H1 (cell line): ENCODE data around the gene ATXN3. TPM values are rescaled to one million over a fixed set of nuclear protein-coding genes. Genes with fewer than 3 reads are reported as not detected.

Experiments used
- CTCF ChIA-PET: fragments of 300-600 bp; sonication (Branson Sonifier 250); formaldehyde crosslinking; loops from one replicate; lab custom pipeline; 2021; ENCODE audit not compliant: partially characterized antibody; lab: Charles Lee
- POLR2A ChIA-PET: fragments of 300-600 bp; sonication (Branson Sonifier 250); formaldehyde crosslinking; loops from one replicate; lab custom pipeline; 2021; ENCODE audit warnings: inconsistent platforms; ENCODE audit not compliant: partially characterized antibody; lab: Charles Lee
- DNase-seq, 2 experiments: peaks; one replicate each; pipeline versions ENCODE4 v3.0.0 to v3.0.0-alpha.2; 2010 to 2022; ENCODE audit warnings: low spot score in 2 of 2, low read depth in 1 of 2, mixed read lengths in 1 of 2
- FAIRE-seq: peaks from 2 replicates; lab custom pipeline; 2011; peaks lifted over from hg19 to GRCh38; lab: Jason Lieb, UNC
- H2AFZ ChIP-seq: 2 replicates; pipeline ENCODE4 v1.8.1; 2012; ENCODE audit warnings: low read length, inconsistent platforms
- H2AK5ac ChIP-seq: 2 replicates; pipeline ENCODE4 v1.6.1; 2013; ENCODE audit warnings: low read depth, low read length
- H2BK120ac ChIP-seq: replicated peaks from 2 replicates; pipeline ENCODE3; 2013; ENCODE audit warnings: low read depth, low read length, inconsistent platforms
- H2BK12ac ChIP-seq: 2 replicates; pipeline ENCODE4 v1.6.1; 2013; ENCODE audit warnings: low read depth, low read length
- H2BK15ac ChIP-seq: 2 replicates; pipeline ENCODE4 v1.6.1; 2013; ENCODE audit warnings: low read length
- H2BK20ac ChIP-seq: 2 replicates; pipeline ENCODE4 v1.6.1; 2013; ENCODE audit warnings: low read length
- H2BK5ac ChIP-seq: 2 replicates; pipeline ENCODE4 v1.6.1; 2013; ENCODE audit warnings: low read depth, low read length
- H3K14ac ChIP-seq: 2 replicates; pipeline ENCODE4 v1.6.1; 2013; ENCODE audit warnings: inconsistent platforms; ENCODE audit not compliant: insufficient read length
- H3K18ac ChIP-seq: 2 replicates; pipeline ENCODE4 v1.6.1; 2013; ENCODE audit warnings: low read length; ENCODE audit errors: extremely low read depth
- H3K23ac ChIP-seq: 2 replicates; pipeline ENCODE4 v1.6.1; 2013; ENCODE audit warnings: inconsistent platforms; ENCODE audit not compliant: insufficient read length
- H3K23me2 ChIP-seq: 2 replicates; pipeline ENCODE4 v1.6.1; 2013; ENCODE audit warnings: low read depth, low read length
- H3K27ac ChIP-seq: 2 replicates; pipeline ENCODE4 v1.6.1; 2011; ENCODE audit warnings: low read depth, low read length, inconsistent platforms
- H3K27me3 ChIP-seq, 4 experiments: replicated peaks in 1 of 4; 1 replicate in 1 of 4; 2 replicates in 3 of 4; pipeline versions ENCODE4 v1.6.1 to v1.8.1; 2011 to 2013; ENCODE audit warnings: low read length in 3 of 4, mild to moderate bottlenecking in 3 of 4, inconsistent platforms in 2 of 4, mixed read lengths in 2 of 4, moderate library complexity in 1 of 4; ENCODE audit not compliant: control insufficient read depth in 3 of 4, insufficient read depth in 3 of 4; ENCODE audit errors: extremely low read depth in 1 of 4
- H3K36me3 ChIP-seq, 4 experiments: 2 replicates each; pipeline versions ENCODE4 v1.6.1 to v1.8.1; 2011 to 2013; ENCODE audit warnings: mild to moderate bottlenecking in 4 of 4, low read length in 3 of 4, moderate library complexity in 2 of 4, control low read depth in 1 of 4, inconsistent platforms in 1 of 4; ENCODE audit not compliant: insufficient read depth in 4 of 4, control insufficient read depth in 2 of 4
- H3K4ac ChIP-seq: replicated peaks from 2 replicates; pipeline ENCODE3; 2013; ENCODE audit warnings: low read length, low read depth, mixed read lengths, inconsistent platforms; ENCODE audit not compliant: insufficient read length
- H3K4me1 ChIP-seq, 4 experiments: replicated peaks in 1 of 4; 1 replicate in 1 of 4; 2 replicates in 3 of 4; pipeline versions ENCODE4 v1.6.1 to v1.8.1; 2011 to 2013; ENCODE audit warnings: low read length in 3 of 4, inconsistent platforms in 2 of 4, mixed read lengths in 1 of 4; ENCODE audit not compliant: insufficient read depth in 4 of 4, control insufficient read depth in 3 of 4
- H3K4me2 ChIP-seq, 2 experiments: 2 replicates each; pipeline versions ENCODE4 v1.6.1 to v1.8.1; 2011 to 2013; ENCODE audit warnings: low read depth in 2 of 2, low read length in 2 of 2, control low read depth in 1 of 2, inconsistent platforms in 1 of 2, mild to moderate bottlenecking in 1 of 2; ENCODE audit not compliant: insufficient read depth in 1 of 2
- H3K4me3 ChIP-seq, 4 experiments: fragments of 200-600, 300-600 bp in 1 of 4; sonication (generic), shearing (Covaris generic), sonication (Bioruptor Twin) in 1 of 4; 2 replicates each; pipeline versions ENCODE4 v1.5.1 to v1.8.1; 2011 to 2016; ENCODE audit warnings: low read length in 4 of 4, low read depth in 3 of 4, control low read depth in 2 of 4, inconsistent platforms in 2 of 4, mild to moderate bottlenecking in 2 of 4, mixed read lengths in 1 of 4, moderate library complexity in 1 of 4; ENCODE audit not compliant: insufficient read depth in 2 of 4; ENCODE audit errors: extremely low read depth in 1 of 4
- H3K56ac ChIP-seq: replicated peaks from 2 replicates; pipeline ENCODE3; 2013; ENCODE audit warnings: low read depth, mild to moderate bottlenecking, mixed read lengths, low read length, inconsistent platforms; ENCODE audit not compliant: insufficient read length
- H3K79me1 ChIP-seq: 2 replicates; pipeline ENCODE4 v1.6.1; 2013; ENCODE audit warnings: low read depth, low read length, control low read depth
- H3K79me2 ChIP-seq, 2 experiments: 2 replicates each; pipeline versions ENCODE4 v1.6.1 to v1.8.1; 2012 to 2013; ENCODE audit warnings: low read length in 2 of 2, mild to moderate bottlenecking in 2 of 2, inconsistent platforms in 1 of 2; ENCODE audit not compliant: insufficient read depth in 2 of 2, control insufficient read depth in 1 of 2
- H3K9ac ChIP-seq, 4 experiments: replicated peaks in 1 of 4; 1 replicate in 1 of 4; 2 replicates in 3 of 4; pipeline versions ENCODE4 v1.6.1 to v1.8.1; 2011 to 2013; ENCODE audit warnings: low read depth in 3 of 4, low read length in 3 of 4, control low read depth in 2 of 4, mild to moderate bottlenecking in 2 of 4, moderate library complexity in 2 of 4, inconsistent platforms in 1 of 4; ENCODE audit errors: extremely low read depth in 1 of 4
- H3K9me3 ChIP-seq, 2 experiments: 2 replicates each; pipeline versions ENCODE4 v1.6.1 to v1.8.1; 2012 to 2013; ENCODE audit warnings: mild to moderate bottlenecking in 2 of 2, moderate library complexity in 2 of 2, control low read depth in 1 of 2, inconsistent platforms in 1 of 2, low read depth in 1 of 2, low read length in 1 of 2, mixed read lengths in 1 of 2; ENCODE audit not compliant: insufficient read depth in 2 of 2
- H4K20me1 ChIP-seq, 2 experiments: replicated peaks in 1 of 2; 2 replicates each; pipeline versions ENCODE3 to v1.8.1; 2011 to 2013; ENCODE audit warnings: inconsistent platforms in 2 of 2, low read length in 2 of 2, mild to moderate bottlenecking in 1 of 2; ENCODE audit not compliant: insufficient read depth in 2 of 2, control insufficient read depth in 1 of 2
- H4K5ac ChIP-seq: 2 replicates; pipeline ENCODE4 v1.6.1; 2013; ENCODE audit warnings: low read length, low read depth, mixed read lengths, inconsistent platforms; ENCODE audit not compliant: insufficient read length
- H4K8ac ChIP-seq: 2 replicates; pipeline ENCODE4 v1.8.0; 2013; ENCODE audit warnings: mild to moderate bottlenecking, moderate library complexity, low read length, inconsistent platforms; ENCODE audit not compliant: insufficient read depth; ENCODE audit errors: extremely low read depth
- H4K91ac ChIP-seq: replicated peaks from 2 replicates; pipeline ENCODE3; 2013; ENCODE audit warnings: low read length, mixed read lengths, inconsistent platforms; ENCODE audit not compliant: insufficient read length
- BRCA1 ChIP-seq: IDR thresholded peaks from 2 replicates; pipeline ENCODE4 v1.6.1; 2012; ENCODE audit warnings: low read depth, low read length, improper control_type of control experiment
- EZH2 ChIP-seq: fragments of 200-600 bp; sonication (generic); IDR thresholded peaks from 2 replicates; pipeline ENCODE4 v1.7.1; 2012; ENCODE audit warnings: low read depth, mild to moderate bottlenecking, moderate library complexity, low read length, inconsistent platforms; ENCODE audit not compliant: severe bottlenecking
- GTF2F1 ChIP-seq: IDR thresholded peaks from 2 replicates; pipeline ENCODE4 v1.6.1; 2012; ENCODE audit warnings: low read depth, low read length, improper control_type of control experiment, borderline replicate concordance
- RAD21 ChIP-seq, 2 experiments: IDR thresholded peaks in 1 of 2; conservative IDR thresholded peaks in 1 of 2; 2 replicates each; pipeline ENCODE4 v1.6.1; 2011; ENCODE audit warnings: low read depth in 2 of 2, low read length in 2 of 2, improper control_type of control experiment in 1 of 2, inconsistent platforms in 1 of 2, mild to moderate bottlenecking in 1 of 2, moderate library complexity in 1 of 2
- TAF7 ChIP-seq: optimal IDR thresholded peaks from 2 replicates; pipeline ENCODE3; 2011; ENCODE audit warnings: low read depth, mild to moderate bottlenecking, inconsistent platforms, low read length, moderate library complexity, borderline replicate concordance
- TBP ChIP-seq: IDR thresholded peaks from 2 replicates; pipeline ENCODE4 v1.6.1; 2011; ENCODE audit warnings: low read depth, low read length, improper control_type of control experiment
- WGBS, 2 experiments: shearing (Covaris generic) in 1 of 2; methylation state at CpG; one replicate each; pipeline versions ENCODE4 v1.1.6 to v1.1.7; 2013 to 2015; ENCODE audit warnings: low lambda C conversion rate in 2 of 2, mixed read lengths in 2 of 2, inconsistent platforms in 1 of 2, low coverage in 1 of 2, missing lambda C conversion rate in 1 of 2; ENCODE audit not compliant: insufficient replicate concordance in 2 of 2, insufficient coverage in 1 of 2, insufficient read length in 1 of 2; ENCODE audit errors: extremely low coverage in 1 of 2, missing lambda C conversion rate in 1 of 2; 5-methylcytosine and 5-hydroxymethylcytosine counted together
- polyA plus RNA-seq, 7 experiments: library from polyadenylated mRNA; depleted of rRNA in 3 of 7; stranded (reverse) in 5 of 7; unstranded in 2 of 7; fragments of >200 nt in 5 of 7; fragments of 200-250 nt in 2 of 7; gene quantifications; 1 replicate in 5 of 7; 2 replicates in 1 of 7; 4 replicates in 1 of 7; pipeline versions ENCODE4 v1.2.1 to v1.2.3, GENCODE V29; 2011 to 2013; ENCODE audit warnings: missing spikeins in 2 of 7, mixed read lengths in 2 of 7
- total RNA-seq: library from RNA; stranded (reverse); fragmentation: NEBNext Ultra II Directional; extraction: Animal tissue kit (Norgen Biotek cat#: 25700); gene quantifications from 2 replicates; pipeline ENCODE4 v1.2.1, GENCODE V29; 2021

Gene ATXN3
- total and polyA plus RNA-seq, 2 of the 8 experiments (the other 6 are each of a cell fraction or from before 2014, with no cell fraction given), result 8.8 to 37.2 TPM

DNA sequence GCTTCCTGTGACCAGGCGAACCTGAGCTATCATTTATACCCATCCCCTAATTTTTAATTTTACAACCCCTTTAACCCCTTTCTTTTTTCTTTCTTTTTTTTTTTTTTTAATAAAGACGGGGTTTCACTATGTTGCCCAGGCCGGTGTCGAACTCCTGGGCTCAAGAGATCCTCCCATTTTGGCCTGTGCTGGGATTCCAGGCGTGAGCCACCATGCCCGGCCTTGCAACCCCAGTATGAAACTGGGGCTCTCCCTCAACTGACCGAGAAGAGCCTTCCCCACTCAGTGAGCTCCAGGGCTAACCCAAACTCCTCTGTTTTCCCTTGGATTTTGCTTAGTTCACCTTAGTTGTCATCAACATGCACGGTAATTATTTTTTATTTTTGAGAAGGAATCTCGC is 16.4 kb upstream of the ATXN3 start:
- no peak overlapping the region for H4K91ac ChIP-seq
- ChIA-PET CTCF (interaction anchor here (0.6 to 5.4 kb wide), 4 partner anchors 16 to 566 kb away, joined by 3 to 45 read pairs (median 4); partner anchors contain the start of gene ATXN3), POLR2A (interaction anchor here (0.7 to 5.0 kb wide), 11 partner anchors 8 to 373 kb away, joined by 3 to 66 read pairs (median 4); partner anchors contain the start of genes ATXN3 and TRIP11)
- H2BK5ac ChIP-seq, result no peak overlapping the region
- H4K5ac ChIP-seq, result no peak overlapping the region
- peak overlapping the region; percentile 71; the same call in 1 of the 2 replicates for H4K8ac ChIP-seq
- peak overlapping the region; percentile 77 to 89 for H3K4me2 ChIP-seq
- peaks cover 2 to 50% (median 14%) of the 10 kb centered on the region in 4 experiments; a peak in 6 of 8 replicates for H3K36me3 ChIP-seq
- H4K20me1 ChIP-seq, result no peaks in the 10 kb centered on the region
- FAIRE-seq (no peak), DNase-seq (no peak)
- peaks cover 0 to 3% (median 0%) of the 10 kb centered on the region in 4 experiments; a peak in 2 of 7 replicates for H3K4me1 ChIP-seq
- H3K79me1 ChIP-seq, result 0 out of 2 replicates have a peak, but pooled peaks cover 5% of the 10 kb centered on the region
- no peak overlapping the region for H2BK15ac ChIP-seq
- no peak overlapping the region for H2BK120ac ChIP-seq
- H3K23ac ChIP-seq, result no peak overlapping the region
- no peak overlapping the region for H2BK20ac ChIP-seq
- H3K9me3 ChIP-seq, result no peaks in the 10 kb centered on the region
- no peak overlapping the region for H3K56ac ChIP-seq
- H2AK5ac ChIP-seq, result peak overlapping the region; percentile 60
- 72% methylated on average over 9 of the region's 9 CpGs; no CpG with 5 or more reads in 1 of the 2 experiments for WGBS, 2 experiments
- peaks cover 0 to 48% of the 10 kb centered on the region in 2 experiments; a peak in 3 of 4 replicates for H3K79me2 ChIP-seq
- no peaks in the 10 kb centered on the region for H3K27me3 ChIP-seq
- H3K9ac ChIP-seq, result peak overlapping the region; percentile 94 to 98 (median 97)
- no peak for TF ChIP-seq GTF2F1
- no peak for TF ChIP-seq BRCA1
- TF ChIP-seq TBP, result no peak
- TF ChIP-seq TAF7, result no peak
- no peak for TF ChIP-seq RAD21 (IDR thresholded peaks at IDR 0.05 in 1 of 2, conservative IDR thresholded peaks at IDR 0.05 in 1 of 2; ENCODE audit: low read depth in 2 of 2, low read length in 2 of 2)
- TF ChIP-seq EZH2, result no peak
- peak overlapping the region; percentile 98; the same call in 1 of the 2 replicates for H3K18ac ChIP-seq
- H3K4ac ChIP-seq, result no peak overlapping the region
- peaks cover 6% of the 10 kb centered on the region; the same call in 1 of the 2 replicates for H3K23me2 ChIP-seq
- H2AFZ ChIP-seq, result no peak overlapping the region
- no peak overlapping the region; the same call in 1 of the 2 replicates for H2BK12ac ChIP-seq
- no peak overlapping the region for H3K27ac ChIP-seq
- peak overlapping the region; percentile 87 to 100 (median 98) for H3K4me3 ChIP-seq
- no peak overlapping the region for H3K14ac ChIP-seq
